Muscle of back (tissue), 11 donors: Measurements from ENCODE around the gene INPP4A. TPM values are rescaled to one million over a fixed set of nuclear protein-coding genes. Genes with fewer than 3 reads are reported as not detected.
"Not testable (repeated sequence)": the region's sequence is repeated elsewhere in the genome, so short reads cannot be mapped to it uniquely, and the experiment has no call there.

Source experiments
- DNase-seq, 3 donors: peaks; one replicate each; pipeline versions ENCODE4 v3.0.0 to v3.0.0-alpha.2; 2013
- polyA plus RNA-seq, 10 donors: library from polyadenylated mRNA; unstranded; fragments of 120-200 nt; gene quantifications; one replicate each; pipeline ENCODE4 v1.2.1, GENCODE V29; 2013; ENCODE audit not compliant: insufficient read length in 10 of 10

The INPP4A gene
- polyA plus RNA-seq, 10 donors, result 9.9 to 15.7 (median 14.0) TPM

DNA sequence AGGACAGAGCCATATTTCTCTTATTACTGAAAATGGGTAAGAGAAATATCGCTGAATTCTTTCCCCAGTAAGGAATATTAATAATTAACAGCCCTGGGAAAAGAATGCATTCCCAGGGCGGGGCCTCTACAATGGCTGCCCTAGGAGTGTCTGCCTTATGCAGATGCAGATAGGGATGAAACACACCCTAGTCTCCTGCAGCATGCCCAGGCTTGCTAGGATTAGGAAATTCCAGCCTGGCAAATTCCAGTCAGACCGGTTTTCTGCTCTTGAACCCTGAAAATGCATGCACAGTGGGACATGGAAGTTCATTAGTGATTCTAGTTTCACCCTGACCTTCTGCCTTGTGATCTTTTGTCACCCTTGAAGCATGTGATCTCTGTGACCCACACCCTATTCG, 9.0 kb upstream of the INPP4A start:
- DNase-seq, result not testable (repeated sequence)

GRCh38 chr2:98436734-98437133, 7.9 kb upstream of the INPP4A start:
- DNase-seq, result no peak

DNA sequence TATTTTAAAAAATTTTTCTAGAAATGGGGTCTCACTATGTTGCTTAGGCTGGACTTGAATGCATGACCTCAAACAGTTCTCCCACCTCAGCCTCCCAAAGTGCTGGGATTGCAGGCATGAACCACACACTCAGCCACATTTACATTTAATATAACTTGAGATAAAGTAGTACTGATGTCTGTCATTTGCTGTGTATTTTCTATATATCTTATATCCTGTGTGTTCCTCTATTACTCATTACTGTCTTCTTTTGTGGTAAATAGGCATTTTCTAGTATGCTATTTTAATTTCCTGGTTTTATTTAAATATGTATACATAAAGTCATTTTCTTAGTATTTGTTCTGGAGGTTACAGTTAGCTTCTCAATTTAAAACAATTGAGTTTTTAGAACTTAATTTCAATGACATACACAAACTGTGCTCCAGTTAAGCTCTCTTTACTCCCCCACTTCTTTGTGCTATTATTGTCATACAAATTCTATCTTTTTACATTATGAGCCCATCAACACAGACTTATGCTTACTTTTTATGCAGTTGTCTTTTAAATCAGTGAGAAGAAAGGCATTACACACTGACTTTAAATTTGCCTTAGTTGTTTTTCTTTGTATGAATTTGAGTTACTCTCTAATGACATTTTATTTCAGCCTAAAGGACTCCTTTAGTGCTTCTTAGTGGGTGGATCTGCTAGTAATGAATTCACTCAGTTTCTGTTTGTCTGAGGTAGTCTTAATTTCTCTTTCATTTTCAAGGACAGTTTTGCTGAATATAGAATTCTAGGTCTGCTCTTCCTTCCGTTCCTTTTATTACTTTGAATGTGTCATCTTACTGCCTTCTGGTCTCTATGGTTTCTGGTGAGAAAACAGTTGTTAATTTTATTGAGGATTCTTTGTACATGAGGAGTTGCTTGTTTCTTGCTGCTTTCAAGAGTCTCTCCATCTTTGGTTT, 6.2 kb upstream of the INPP4A start:
- DNase-seq, result no peak

- no peak for DNase-seq
Measured at GRCh38 chr2:98441706-98442450, 2.8 kb upstream of the INPP4A start.

GRCh38 chr2:98442488-98442887, 2.2 kb upstream of the INPP4A start:
- no peak for DNase-seq

GRCh38 chr2:98445177-98445682, 572 bp downstream of the INPP4A start:
- peak in 1 of 3 donors; percentile 64 for DNase-seq

GRCh38 chr2:98445683-98446581, 1.3 kb downstream of the INPP4A start:
- DNase-seq, result no peak

GRCh38 chr2:98446850-98447249, 2.2 kb downstream of the INPP4A start:
- no peak for DNase-seq

DNA sequence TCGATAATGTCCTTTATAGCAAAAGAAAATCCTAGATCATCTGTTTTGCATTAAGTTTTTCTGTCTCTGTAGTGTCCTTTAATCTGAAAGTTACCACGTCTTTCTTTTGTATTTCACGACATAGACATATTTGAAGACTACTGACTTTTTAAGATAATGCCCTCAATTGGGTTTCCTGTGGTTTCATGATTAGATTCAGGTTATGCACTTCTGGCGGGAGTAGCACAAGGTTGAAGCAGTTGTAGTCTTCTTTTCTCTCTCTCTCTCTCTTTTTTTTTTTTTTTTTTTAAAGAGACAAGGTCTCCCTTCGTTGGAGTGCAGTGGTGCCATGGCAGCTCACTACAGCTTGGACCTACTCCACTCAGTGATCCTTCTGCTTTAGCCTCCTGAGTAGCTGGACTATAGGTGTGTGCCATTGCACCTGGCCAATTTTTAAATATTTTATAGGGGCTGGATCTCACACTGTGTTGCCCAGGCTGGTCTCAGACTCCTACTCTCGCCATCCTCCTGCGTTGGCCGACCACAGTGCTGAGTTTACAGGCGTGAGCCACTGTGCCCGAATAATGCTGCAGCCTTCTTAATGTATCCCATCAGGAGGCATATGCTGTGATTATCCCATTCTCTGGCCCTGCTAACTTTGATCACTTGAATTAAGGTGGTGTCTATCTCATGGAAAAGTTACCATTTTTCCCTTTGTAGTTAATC, 3.9 kb downstream of the INPP4A start:
- DNase-seq, result no peak

GRCh38 chr2:98452396-98453027, 7.9 kb downstream of the INPP4A start:
- DNase-seq, result no peak

GRCh38 chr2:98453083-98453482, 8.4 kb downstream of the INPP4A start:
- no peak for DNase-seq

GRCh38 chr2:98453531-98453930, 8.9 kb downstream of the INPP4A start:
- DNase-seq, result no peak

DNA sequence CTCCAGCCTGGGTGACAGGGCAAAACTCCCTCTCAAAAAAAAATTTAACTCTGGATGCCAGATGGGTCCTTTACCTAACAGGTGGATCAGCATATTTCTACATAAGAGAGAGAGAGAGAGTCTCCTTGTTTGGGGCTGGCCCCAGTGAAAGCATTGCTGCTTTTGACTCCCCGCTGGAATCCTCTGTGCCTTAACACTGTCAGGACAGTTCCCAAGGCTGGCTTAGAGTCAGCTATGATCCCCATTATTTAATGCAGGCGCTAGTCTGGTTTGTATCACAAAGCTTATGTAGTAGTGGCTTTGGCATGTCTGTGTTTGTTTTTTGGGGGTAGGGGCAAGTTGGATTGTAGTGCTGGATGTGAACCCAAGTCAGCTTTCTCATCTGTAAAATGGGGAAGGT, 9.4 kb downstream of the INPP4A start:
- no peak for DNase-seq

- DNase-seq, result no peak
Measured at GRCh38 chr2:98454500-98455235, 10.0 kb downstream of the INPP4A start.

GRCh38 chr2:98455494-98455976, 10.9 kb downstream of the INPP4A start:
- DNase-seq, result no peak

- DNase-seq, result no peak
Measured at GRCh38 chr2:98457045-98457696, 12.5 kb downstream of the INPP4A start.

GRCh38 chr2:98458207-98458606, 13.5 kb downstream of the INPP4A start:
- DNase-seq, result no peak

DNA sequence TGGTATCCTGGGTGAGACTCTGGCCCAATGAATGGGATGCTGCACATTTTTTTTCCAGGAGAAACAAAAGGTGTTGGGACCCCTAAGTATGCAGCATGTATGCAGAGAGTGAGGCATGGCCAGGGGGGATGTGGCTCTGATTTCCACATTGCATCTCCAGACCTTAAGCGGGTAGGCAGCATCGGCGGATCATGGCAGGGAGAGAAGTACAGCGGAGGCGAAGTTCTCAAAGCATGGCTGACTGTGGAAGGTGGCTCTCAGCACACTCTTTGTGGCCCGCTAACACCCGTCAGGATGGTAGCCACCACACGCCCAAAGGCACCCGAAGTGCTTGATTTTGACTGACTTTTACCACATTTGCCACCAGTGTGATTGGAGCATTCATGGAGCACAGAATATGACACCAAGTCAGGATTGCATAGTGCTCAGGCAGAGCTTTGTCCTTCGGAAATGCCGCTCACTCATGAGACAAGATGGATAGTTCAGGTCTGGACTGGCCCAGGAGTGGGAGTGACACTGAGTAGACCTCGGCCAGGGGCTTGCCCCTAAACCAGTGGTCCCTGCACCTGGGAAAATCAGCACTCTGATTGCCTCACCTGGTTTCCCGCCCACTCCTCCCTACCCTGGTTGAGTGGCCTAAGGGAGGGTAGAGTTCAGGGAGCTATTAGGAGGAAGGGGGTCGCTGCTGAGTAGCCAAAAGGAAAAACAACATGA, 14.2 kb downstream of the INPP4A start:
- DNase-seq, result no peak
